ENCODE measurements around the gene ADAM10. TPM values are rescaled to one million over a fixed set of nuclear protein-coding genes. Genes with fewer than 3 reads are reported as not detected.

The ADAM10 gene
- total RNA-seq, 1 experiment from 2014 or later, result 239 TPM

DNA sequence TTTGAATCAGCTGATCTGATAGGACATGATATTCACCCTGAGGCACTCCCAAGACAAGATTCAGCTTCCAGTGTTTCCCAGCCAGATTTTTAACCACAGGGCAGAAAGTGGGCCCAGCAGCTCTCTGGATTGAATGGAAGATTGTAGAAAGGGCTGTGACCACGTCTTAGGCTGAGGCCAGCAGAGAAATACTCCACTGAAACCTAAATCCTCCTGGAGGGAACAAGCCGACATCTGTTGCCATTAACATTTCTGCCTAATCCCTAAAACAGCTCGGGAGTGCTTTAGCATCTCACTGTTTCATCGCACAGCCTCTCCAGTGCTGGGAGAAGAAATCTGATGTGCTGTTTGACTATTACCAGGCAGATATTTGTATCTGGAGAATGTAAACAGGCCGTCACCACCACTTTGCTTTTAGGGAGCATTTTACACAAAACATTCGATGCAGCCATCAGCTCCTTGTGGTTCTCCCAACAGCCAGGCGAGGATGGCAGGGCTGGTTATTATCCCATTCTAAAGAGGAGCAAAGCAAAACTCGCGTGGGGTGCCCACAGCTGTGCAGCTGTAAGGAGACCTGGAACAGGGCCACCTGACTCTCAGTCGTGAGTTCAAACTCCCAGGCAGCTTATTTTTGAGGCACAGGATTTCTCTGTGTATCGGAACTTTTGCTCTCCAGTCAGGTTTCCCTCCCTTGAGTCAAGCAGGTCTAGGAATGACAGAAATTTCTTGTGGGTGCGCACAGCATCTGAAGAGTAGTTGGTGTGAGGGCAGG is 200.3 kb downstream of the ADAM10 start:
- BruUV-seq (replicated peaks), result no TSS peak
- Histone ChIP-seq H2AFZ (no peak overlapping the region), H3K9me3 (ENCODE audit: insufficient read depth, low read depth) (no peaks in the 10 kb centered on the region), H3K36me3 (ENCODE audit: low read depth) (no peaks in the 10 kb centered on the region), H3K27me3 (ENCODE audit: insufficient read depth, low read depth) (no peaks in the 10 kb centered on the region), H3K9me2 (ENCODE audit: insufficient read depth) (no peaks in the 10 kb centered on the region), H3K4me1 (replicated peaks; ENCODE audit: insufficient read depth) (peaks cover 69% of the 10 kb centered on the region), H3K79me2 (ENCODE audit: low read depth) (no peaks in the 10 kb centered on the region), H3F3A (ENCODE audit: insufficient read depth, low read depth) (peaks cover 60% of the 10 kb centered on the region), H4K20me1 (ENCODE audit: insufficient read depth) (no peaks in the 10 kb centered on the region), H3K4me3 (no peak overlapping the region), H3K4me2 (no peak overlapping the region), H3K27ac (no peak overlapping the region)
- no peak for TF ChIP-seq EZH2 (IDR thresholded peaks at IDR 0.05; ENCODE audit: low read depth)
- TF ChIP-seq, protein P1, sequence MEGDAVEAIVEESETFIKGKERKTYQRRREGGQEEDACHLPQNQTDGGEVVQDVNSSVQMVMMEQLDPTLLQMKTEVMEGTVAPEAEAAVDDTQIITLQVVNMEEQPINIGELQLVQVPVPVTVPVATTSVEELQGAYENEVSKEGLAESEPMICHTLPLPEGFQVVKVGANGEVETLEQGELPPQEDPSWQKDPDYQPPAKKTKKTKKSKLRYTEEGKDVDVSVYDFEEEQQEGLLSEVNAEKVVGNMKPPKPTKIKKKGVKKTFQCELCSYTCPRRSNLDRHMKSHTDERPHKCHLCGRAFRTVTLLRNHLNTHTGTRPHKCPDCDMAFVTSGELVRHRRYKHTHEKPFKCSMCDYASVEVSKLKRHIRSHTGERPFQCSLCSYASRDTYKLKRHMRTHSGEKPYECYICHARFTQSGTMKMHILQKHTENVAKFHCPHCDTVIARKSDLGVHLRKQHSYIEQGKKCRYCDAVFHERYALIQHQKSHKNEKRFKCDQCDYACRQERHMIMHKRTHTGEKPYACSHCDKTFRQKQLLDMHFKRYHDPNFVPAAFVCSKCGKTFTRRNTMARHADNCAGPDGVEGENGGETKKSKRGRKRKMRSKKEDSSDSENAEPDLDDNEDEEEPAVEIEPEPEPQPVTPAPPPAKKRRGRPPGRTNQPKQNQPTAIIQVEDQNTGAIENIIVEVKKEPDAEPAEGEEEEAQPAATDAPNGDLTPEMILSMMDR (conservative IDR thresholded peaks at IDR 0.05), result no peak
- intact Hi-C loops (cut with micrococcal nuclease; ENCODE audit: unreplicated experiment), result no loop called here
- DNase-seq, result no peak
- ChIA-PET POLR2A (ENCODE audit: unreplicated experiment) (no interaction called here), CTCF (interaction anchor here (0.5 kb wide), 1 partner anchor 296 kb away, joined by 3 read pairs; no protein-coding TSS in a partner anchor)

DNA sequence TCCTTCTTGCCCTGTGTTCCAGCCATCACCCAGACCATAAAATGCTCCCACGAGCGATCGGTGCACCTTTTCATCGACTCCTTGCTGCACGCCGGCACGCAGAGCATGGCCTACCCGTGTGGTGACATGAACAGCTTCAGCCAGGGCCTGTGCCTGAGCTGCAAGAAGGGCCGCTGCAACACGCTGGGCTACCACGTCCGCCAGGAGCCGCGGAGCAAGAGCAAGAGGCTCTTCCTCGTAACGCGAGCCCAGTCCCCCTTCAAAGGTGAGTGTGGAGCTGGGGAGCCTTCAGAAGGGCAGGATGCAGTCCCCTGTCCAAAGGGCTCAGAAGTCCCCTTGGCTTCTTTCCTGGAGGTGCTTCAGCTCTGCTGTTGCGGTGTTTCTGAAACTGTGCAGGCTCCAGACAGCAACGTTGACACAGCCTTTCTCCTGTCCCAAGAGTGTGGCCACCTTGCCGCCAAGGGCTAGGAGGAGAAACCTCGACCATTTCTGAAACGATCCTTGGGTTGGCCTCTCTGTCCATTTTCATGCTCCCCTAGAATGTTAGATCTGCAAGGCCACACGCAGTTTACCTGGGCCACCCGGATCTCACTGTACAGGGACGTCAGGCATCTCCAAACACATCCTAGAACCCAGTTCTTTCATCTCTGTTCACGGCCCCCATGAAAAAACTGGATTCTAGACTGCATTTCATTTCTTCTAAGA is 201.0 kb downstream of the ADAM10 start:
- Histone ChIP-seq H3K27ac (peak overlapping the region; percentile 97), H3K79me2 (ENCODE audit: low read depth) (no peaks in the 10 kb centered on the region), H2AFZ (no peak overlapping the region), H3K9me3 (ENCODE audit: insufficient read depth, low read depth) (no peaks in the 10 kb centered on the region), H3K4me1 (replicated peaks; ENCODE audit: insufficient read depth) (peaks cover 65% of the 10 kb centered on the region), H3K27me3 (ENCODE audit: insufficient read depth, low read depth) (no peaks in the 10 kb centered on the region), H3K9me2 (ENCODE audit: insufficient read depth) (no peaks in the 10 kb centered on the region), H3K4me3 (no peak overlapping the region), H3F3A (ENCODE audit: insufficient read depth, low read depth) (peaks cover 56% of the 10 kb centered on the region), H4K20me1 (ENCODE audit: insufficient read depth) (no peaks in the 10 kb centered on the region), H3K36me3 (ENCODE audit: low read depth) (no peaks in the 10 kb centered on the region), H3K4me2 (peak overlapping the region; percentile 79)
- intact Hi-C loops (cut with micrococcal nuclease; ENCODE audit: unreplicated experiment), result no loop called here
- ChIA-PET CTCF (no interaction called here), POLR2A (ENCODE audit: unreplicated experiment) (no interaction called here)
- BruUV-seq (replicated peaks), result no TSS peak
- DNase-seq, result no peak
- no peak for TF ChIP-seq EZH2 (IDR thresholded peaks at IDR 0.05; ENCODE audit: low read depth)
- TF ChIP-seq, protein P1 (conservative IDR thresholded peaks at IDR 0.05), result no peak

DNA sequence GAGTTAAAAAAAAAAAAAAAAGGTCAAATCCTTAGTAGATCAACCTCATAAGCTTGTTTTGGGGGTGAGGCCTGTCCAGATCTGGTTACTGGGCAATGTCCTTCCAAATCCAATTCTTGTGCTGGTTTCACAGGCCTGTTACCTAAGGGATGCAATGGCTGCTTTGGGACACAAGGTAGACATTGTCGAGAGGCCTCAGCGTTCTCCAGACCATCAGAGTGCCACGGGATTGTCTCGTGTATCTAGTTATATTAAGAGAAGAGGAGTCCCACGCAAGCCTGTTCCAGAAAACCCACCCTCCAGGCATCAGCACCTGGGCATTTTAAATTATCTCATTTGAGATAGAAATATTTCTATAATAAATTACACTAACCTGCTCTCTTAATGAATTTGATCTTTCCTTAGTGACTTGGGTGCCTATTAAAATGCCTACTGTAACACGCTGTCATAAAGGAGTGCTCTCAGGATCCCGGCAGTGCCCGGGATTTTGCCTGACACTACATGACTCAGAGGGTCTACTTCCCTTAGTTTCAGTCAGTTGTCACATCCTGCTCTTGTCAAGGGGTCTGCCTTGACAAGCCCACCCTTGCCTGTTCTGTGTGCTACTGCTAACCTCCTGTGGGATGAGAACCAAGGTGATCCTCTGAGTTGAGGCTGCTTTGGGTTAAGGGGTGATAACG is 201.7 kb downstream of the ADAM10 start:
- Histone ChIP-seq H2AFZ (no peak overlapping the region), H3K27me3 (ENCODE audit: insufficient read depth, low read depth) (no peaks in the 10 kb centered on the region), H4K20me1 (ENCODE audit: insufficient read depth) (no peaks in the 10 kb centered on the region), H3F3A (ENCODE audit: insufficient read depth, low read depth) (peaks cover 49% of the 10 kb centered on the region), H3K4me2 (peak overlapping the region; percentile 79), H3K79me2 (ENCODE audit: low read depth) (no peaks in the 10 kb centered on the region), H3K36me3 (ENCODE audit: low read depth) (no peaks in the 10 kb centered on the region), H3K4me1 (replicated peaks; ENCODE audit: insufficient read depth) (peaks cover 58% of the 10 kb centered on the region), H3K27ac (peak overlapping the region; percentile 97), H3K9me2 (ENCODE audit: insufficient read depth) (no peaks in the 10 kb centered on the region), H3K4me3 (no peak overlapping the region), H3K9me3 (ENCODE audit: insufficient read depth, low read depth) (no peaks in the 10 kb centered on the region)
- ChIA-PET CTCF (interaction anchor here (0.6 to 0.9 kb wide), 3 partner anchors 17 to 202 kb away, joined by 3 to 11 read pairs (median 6); no protein-coding TSS in a partner anchor), POLR2A (ENCODE audit: unreplicated experiment) (interaction anchor here (0.6 to 1.2 kb wide), 11 partner anchors 20 to 303 kb away, joined by 3 to 37 read pairs (median 5); no protein-coding TSS in a partner anchor)
- BruUV-seq (replicated peaks), result no TSS peak
- intact Hi-C loops (cut with micrococcal nuclease; ENCODE audit: unreplicated experiment), result loop anchor here (1.0 to 2.0 kb wide), 8 partner anchors 26 to 319 kb away; no protein-coding TSS in a partner anchor
- TF ChIP-seq, protein P1 (conservative IDR thresholded peaks at IDR 0.05), result no peak
- no peak for TF ChIP-seq EZH2 (IDR thresholded peaks at IDR 0.05; ENCODE audit: low read depth)
- DNase-seq, result no peak

All from PC-9 (cell line).